GM12878 (cell line): Measurements from ENCODE around the gene MIA2. TPM values are rescaled to one million over a fixed set of nuclear protein-coding genes. Genes with fewer than 3 reads are reported as not detected.

Experiments used
- ATAC-seq: fragments of 200-7000 bp; cut with Tn5 transposase; 3 replicates; pipeline ENCODE4 v1.9.1; 2020; ENCODE audit warnings: mild to moderate bottlenecking, moderate library complexity
- BruUV-seq: library from RNA; stranded (reverse); fragments of 400-500 nt; replicated peaks from 2 replicates; lab custom pipeline; 2021; lab: Mats Ljungman, UMichigan
- CTCF ChIA-PET: fragments of 300-600 bp; sonication (Branson Sonifier 250); formaldehyde crosslinking; extraction: SDS; loops from one replicate; lab custom pipeline; 2021; ENCODE audit warnings: inconsistent platforms; lab: Yijun Ruan, JAX
- POLR2A ChIA-PET: fragments of 350-600 bp; formaldehyde crosslinking; extraction: SDS; loops from one replicate; lab custom pipeline; 2021; ENCODE audit warnings: inconsistent platforms; lab: Charles Lee
- RAD21 ChIA-PET: fragments of 300-600 bp; sonication (Branson Sonifier 250); formaldehyde crosslinking; loops from one replicate; lab custom pipeline; 2023; ENCODE audit warnings: antibody characterized with exemption; ENCODE audit not compliant: unreplicated experiment; lab: Charles Lee
- SMC1A ChIA-PET: fragments of 300-600 bp; sonication (Branson Sonifier 250); formaldehyde crosslinking; loops from one replicate; lab custom pipeline; 2023; ENCODE audit not compliant: unreplicated experiment, uncharacterized antibody; lab: Charles Lee
- DNase-seq: peaks from one replicate; pipeline ENCODE4 v3.0.0-alpha.2; 2011; ENCODE audit warnings: low read depth, low spot score
- FAIRE-seq: peaks from 3 replicates; lab custom pipeline; 2011; peaks lifted over from hg19 to GRCh38; lab: Jason Lieb, UNC
- H2AFZ ChIP-seq: 2 replicates; pipeline ENCODE4 v1.6.0; 2011; ENCODE audit warnings: low read depth, low read length, control low read depth; ENCODE audit not compliant: control insufficient read depth
- H3K27ac ChIP-seq: 2 replicates; pipeline ENCODE4 v1.5.1; 2011; ENCODE audit warnings: control low read depth; ENCODE audit not compliant: control insufficient read depth, insufficient read depth
- H3K27me3 ChIP-seq, 2 experiments: replicated peaks in 1 of 2; 2 replicates each; pipeline versions ENCODE4 v1.6.0 to v1.6.1; 2011; ENCODE audit warnings: low read length in 1 of 2; ENCODE audit not compliant: control insufficient read depth in 2 of 2, insufficient read depth in 2 of 2
- H3K36me3 ChIP-seq, 2 experiments: 2 replicates each; pipeline ENCODE4 v1.5.1; 2011; ENCODE audit warnings: low read length in 1 of 2; ENCODE audit not compliant: control insufficient read depth in 2 of 2, insufficient read depth in 2 of 2
- H3K4me1 ChIP-seq: 2 replicates; pipeline ENCODE4 v1.6.1; 2011; ENCODE audit warnings: mild to moderate bottlenecking, low read length, moderate library complexity, mixed read lengths; ENCODE audit not compliant: control insufficient read depth, insufficient read depth
- H3K4me2 ChIP-seq: 2 replicates; pipeline ENCODE4 v1.6.0; 2011; ENCODE audit warnings: control low read depth; ENCODE audit not compliant: control insufficient read depth, insufficient read depth
- H3K4me3 ChIP-seq: fragments of 200-600 bp; sonication (generic); 2 replicates; pipeline ENCODE4 v1.5.1; 2016
- H3K79me2 ChIP-seq: 2 replicates; pipeline ENCODE4 v1.6.0; 2011; ENCODE audit warnings: low read length; ENCODE audit not compliant: control insufficient read depth, insufficient read depth
- H3K9ac ChIP-seq: 2 replicates; pipeline ENCODE4 v1.8.0; 2011; ENCODE audit warnings: low read length, control low read depth, mixed read lengths; ENCODE audit not compliant: control insufficient read depth, insufficient read depth
- H3K9me3 ChIP-seq: replicated peaks from 3 replicates; pipeline ENCODE4 v1.5.1; 2011; ENCODE audit warnings: mild to moderate bottlenecking, low read length; ENCODE audit not compliant: control insufficient read depth, insufficient read depth
- H4K20me1 ChIP-seq: 2 replicates; pipeline ENCODE4 v1.6.0; 2011; ENCODE audit not compliant: control insufficient read depth, insufficient read depth
- ATF2 ChIP-seq: IDR thresholded peaks from 2 replicates; pipeline ENCODE4 v1.6.1; 2012; ENCODE audit warnings: low read length, inconsistent platforms
- CBX5 ChIP-seq: sonication (generic); IDR thresholded peaks from 2 replicates; pipeline ENCODE4 v1.6.1; 2016; ENCODE audit warnings: low read depth, moderate library complexity, mild to moderate bottlenecking, inconsistent platforms
- FOXM1 ChIP-seq: IDR thresholded peaks from 2 replicates; pipeline ENCODE4 v1.6.1; 2012; ENCODE audit warnings: low read depth, mild to moderate bottlenecking, inconsistent platforms, low read length, moderate library complexity
- MYB ChIP-seq: fragments of 150-350 bp; IDR thresholded peaks from 2 replicates; pipeline ENCODE4 v1.6.1; 2014; ENCODE audit warnings: mild to moderate bottlenecking, low read depth, low read length, borderline replicate concordance
- RAD51 ChIP-seq: fragments of 450-650 bp; IDR thresholded peaks from 2 replicates; pipeline ENCODE4 v1.6.1; 2016; ENCODE audit warnings: moderate library complexity, mild to moderate bottlenecking, inconsistent platforms
- TARDBP ChIP-seq: IDR thresholded peaks from 2 replicates; pipeline ENCODE4 v1.6.1; 2016; ENCODE audit warnings: borderline replicate concordance
- TCF3 ChIP-seq: IDR thresholded peaks from 2 replicates; pipeline ENCODE4 v1.6.1; 2012; ENCODE audit warnings: low read depth, mild to moderate bottlenecking, low read length, borderline replicate concordance; ENCODE audit not compliant: insufficient read depth
- WGBS: methylation state at CpG from one replicate; pipeline ENCODE4 v1.1.6; 2016; ENCODE audit warnings: low lambda C conversion rate; ENCODE audit not compliant: insufficient replicate concordance, insufficient coverage; ENCODE audit errors: missing lambda C conversion rate; 5-methylcytosine and 5-hydroxymethylcytosine counted together
- in situ Hi-C: fragments of 300-500 bp; cut with MboI; formaldehyde crosslinking; loops from 9 replicates; pipeline ENCODE4 v1.14.3; 2018; ENCODE audit warnings: mixed read lengths
- intact Hi-C: fragments of 100-400 bp; cut with micrococcal nuclease; formaldehyde crosslinking; loops from one replicate; pipeline ENCODE4 v1.14.2; 2022; ENCODE audit not compliant: unreplicated experiment
- polyA plus RNA-seq, 11 experiments: library from polyadenylated mRNA; depleted of rRNA in 4 of 11; unstranded in 6 of 11; stranded (reverse) in 5 of 11; fragments of >200 nt; fragmentation: Nextera tagmentation in 4 of 11; fragmentation: Illumina TruSeq in 1 of 11; extraction: Ambion mirVana in 4 of 11; extraction: Trizol in 1 of 11; gene quantifications; 1 replicate in 1 of 11; 2 replicates in 10 of 11; pipeline versions ENCODE4 v1.2.1 to v1.2.3, GENCODE V29; 2011 to 2016; ENCODE audit warnings: inconsistent platforms in 2 of 11, missing spikeins in 2 of 11, low read depth in 1 of 11
- total RNA-seq, 4 experiments: library from RNA; depleted of rRNA in 3 of 4; stranded (reverse); fragments of >200 nt in 3 of 4; fragmentation: Illumina TruSeq in 1 of 4; extraction: Trizol in 1 of 4; gene quantifications; 2 replicates each; pipeline versions ENCODE4 v1.2.1 to v1.2.3, GENCODE V29; 2013 to 2021
- TF ChIP-seq, protein P1 (sequence below): IDR thresholded peaks from 2 replicates; pipeline ENCODE4 v1.6.1; 2011; ENCODE audit warnings: borderline replicate concordance, low read depth, mild to moderate bottlenecking, moderate library complexity, low read length; ENCODE audit not compliant: insufficient read depth, poor library complexity, severe bottlenecking

MIA2 gene
- total and polyA plus RNA-seq, 10 of the 15 experiments (the other 5 are each of a cell fraction or from before 2014, with no cell fraction given): 6.3 to 36.8 (median 17.1) TPM

GRCh38 chr14:39186941-39187525 lies 46.7 kb upstream of the MIA2 start:
- Histone ChIP-seq H3K79me2 (no peaks in the 10 kb centered on the region), H2AFZ (no peak overlapping the region), H3K4me2 (no peak overlapping the region), H3K9me3 (no peaks in the 10 kb centered on the region), H3K36me3 (peaks cover 0 to 7% of the 10 kb centered on the region in 2 experiments; a peak in 1 of 4 replicates), H3K27me3 (no peaks in the 10 kb centered on the region), H3K27ac (no peak overlapping the region), H3K4me3 (no peak overlapping the region), H4K20me1 (no peaks in the 10 kb centered on the region), H3K4me1 (no peaks in the 10 kb centered on the region), H3K9ac (no peak overlapping the region)
- ChIA-PET CTCF (no interaction called here), SMC1A (no interaction called here), RAD21 (interaction anchor here (0.7 kb wide), 1 partner anchor 1747 kb away, joined by 3 read pairs; no protein-coding TSS in a partner anchor), POLR2A (no interaction called here)
- WGBS: 92% methylated on average over 4 of the region's 4 CpGs
- in situ Hi-C loops: no loop called here
- intact Hi-C loops: no loop called here
- DNase-seq: no peak
- no peak for TF ChIP-seq CBX5
- TF ChIP-seq, protein P1, sequence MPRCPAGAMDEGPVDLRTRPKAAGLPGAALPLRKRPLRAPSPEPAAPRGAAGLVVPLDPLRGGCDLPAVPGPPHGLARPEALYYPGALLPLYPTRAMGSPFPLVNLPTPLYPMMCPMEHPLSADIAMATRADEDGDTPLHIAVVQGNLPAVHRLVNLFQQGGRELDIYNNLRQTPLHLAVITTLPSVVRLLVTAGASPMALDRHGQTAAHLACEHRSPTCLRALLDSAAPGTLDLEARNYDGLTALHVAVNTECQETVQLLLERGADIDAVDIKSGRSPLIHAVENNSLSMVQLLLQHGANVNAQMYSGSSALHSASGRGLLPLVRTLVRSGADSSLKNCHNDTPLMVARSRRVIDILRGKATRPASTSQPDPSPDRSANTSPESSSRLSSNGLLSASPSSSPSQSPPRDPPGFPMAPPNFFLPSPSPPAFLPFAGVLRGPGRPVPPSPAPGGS: peak; percentile 6
- peak; percentile 26 for ATAC-seq
- no TSS peak for BruUV-seq
- FAIRE-seq: no peak

- CTCF ChIA-PET: no interaction called here
- Histone ChIP-seq H3K79me2 (no peaks in the 10 kb centered on the region), H3K27me3 (no peaks in the 10 kb centered on the region), H3K4me1 (no peaks in the 10 kb centered on the region), H3K4me2 (no peak overlapping the region), H4K20me1 (no peaks in the 10 kb centered on the region), H3K9me3 (no peaks in the 10 kb centered on the region), H3K36me3 (no peaks in the 10 kb centered on the region), H3K9ac (no peak overlapping the region), H3K4me3 (no peak overlapping the region), H2AFZ (no peak overlapping the region), H3K27ac (no peak overlapping the region)
- no peak for DNase-seq
- no peak for TF ChIP-seq MYB
- TF ChIP-seq TCF3: no peak
- no peak for TF ChIP-seq RAD51
- TF ChIP-seq FOXM1: no peak
- no peak for TF ChIP-seq ATF2
- TF ChIP-seq TARDBP: no peak
- no TSS peak for BruUV-seq
- POLR2A ChIA-PET: no interaction called here
- SMC1A ChIA-PET: interaction anchor here (0.7 to 1.3 kb wide), 2 partner anchors 15 to 171 kb away, joined by 3 read pairs; no protein-coding TSS in a partner anchor
- 53% methylated on average over 5 of the region's 5 CpGs for WGBS
- RAD21 ChIA-PET: no interaction called here
- FAIRE-seq: no peak
- ATAC-seq: no peak
- in situ Hi-C loops: no loop called here
- intact Hi-C loops: no loop called here
These were observed 29.8 kb upstream of the MIA2 start for GRCh38 chr14:39203659-39204606.
